Measurements from ENCODE around the gene RAB8B. TPM values are rescaled to one million over a fixed set of nuclear protein-coding genes. Genes with fewer than 3 reads are reported as not detected.

Gene RAB8B
- total RNA-seq, 1 experiment from 2014 or later, result 33.8 TPM

DNA sequence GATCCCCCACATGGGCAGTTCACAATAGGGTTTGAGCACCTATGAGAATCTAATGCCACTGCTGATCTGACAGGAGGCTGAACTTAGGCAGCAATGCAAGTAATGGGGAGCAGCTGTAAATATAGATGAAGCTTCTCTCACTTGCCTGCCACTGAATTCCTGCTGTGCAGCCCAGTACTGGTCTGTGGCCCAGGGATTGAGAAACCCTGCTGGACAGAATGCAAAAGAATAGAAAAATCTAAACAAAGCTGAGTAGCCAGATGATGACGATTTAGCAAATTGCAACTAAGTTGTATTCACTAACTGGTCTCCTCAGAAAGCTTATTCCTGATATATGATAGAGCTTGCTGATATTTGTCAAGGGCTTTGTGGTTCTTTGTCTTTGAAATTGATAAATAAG is 53.7 kb downstream of the RAB8B start:
- no peak overlapping the region for H4K8ac ChIP-seq (replicated peaks; ENCODE audit: insufficient read length, low read depth, low read length)
- Mint-ChIP-seq H3K4me3 (no peak overlapping the region), H3K4me1 (no peaks in the 10 kb centered on the region), H3K36me3 (ENCODE audit: insufficient read depth in 1 of 3, low read depth in 3 of 3) (peaks cover 24 to 39% (median 29%) of the 10 kb centered on the region in 3 experiments), H3K9me3 (peaks cover 18 to 23% of the 10 kb centered on the region in 2 experiments; a peak in 4 of 5 replicates), H3K27ac (no peak overlapping the region), H3K27me3 (ENCODE audit: low read depth) (no peaks in the 10 kb centered on the region)
- H3K14ac ChIP-seq (ENCODE audit: insufficient read depth, low read length), result no peak overlapping the region
- no peak overlapping the region for H3K18ac ChIP-seq (ENCODE audit: insufficient read length, low read depth, low read length)
- H3K56ac ChIP-seq (ENCODE audit: insufficient read length, low read depth, low read length), result no peak overlapping the region
- no CpG with 5 or more reads among the region's 1 CpG for WGBS (ENCODE audit: extremely low coverage, insufficient read length, low lambda C conversion rate)
- H4K91ac ChIP-seq (ENCODE audit: insufficient read length, low read depth, low read length), result no peak overlapping the region
- H3K79me2 ChIP-seq (ENCODE audit: insufficient read depth, low read length), result no peaks in the 10 kb centered on the region
- H2AFZ ChIP-seq (ENCODE audit: low read length), result no peak overlapping the region
- no peak overlapping the region for H3K27ac ChIP-seq (ENCODE audit: insufficient read length, low read depth, low read length)
- H3T11ph ChIP-seq (ENCODE audit: low read length), result no peak overlapping the region
- no peak overlapping the region for H2BK120ac ChIP-seq (ENCODE audit: low read depth, low read length, poor library complexity, severe bottlenecking)
- H2BK15ac ChIP-seq (ENCODE audit: low read depth, low read length), result no peak overlapping the region
- no peak overlapping the region for H2BK12ac ChIP-seq (ENCODE audit: insufficient read length, low read depth, low read length)
- H4K5ac ChIP-seq (ENCODE audit: insufficient read length, low read depth, low read length), result no peak overlapping the region
- TF ChIP-seq, protein P1, sequence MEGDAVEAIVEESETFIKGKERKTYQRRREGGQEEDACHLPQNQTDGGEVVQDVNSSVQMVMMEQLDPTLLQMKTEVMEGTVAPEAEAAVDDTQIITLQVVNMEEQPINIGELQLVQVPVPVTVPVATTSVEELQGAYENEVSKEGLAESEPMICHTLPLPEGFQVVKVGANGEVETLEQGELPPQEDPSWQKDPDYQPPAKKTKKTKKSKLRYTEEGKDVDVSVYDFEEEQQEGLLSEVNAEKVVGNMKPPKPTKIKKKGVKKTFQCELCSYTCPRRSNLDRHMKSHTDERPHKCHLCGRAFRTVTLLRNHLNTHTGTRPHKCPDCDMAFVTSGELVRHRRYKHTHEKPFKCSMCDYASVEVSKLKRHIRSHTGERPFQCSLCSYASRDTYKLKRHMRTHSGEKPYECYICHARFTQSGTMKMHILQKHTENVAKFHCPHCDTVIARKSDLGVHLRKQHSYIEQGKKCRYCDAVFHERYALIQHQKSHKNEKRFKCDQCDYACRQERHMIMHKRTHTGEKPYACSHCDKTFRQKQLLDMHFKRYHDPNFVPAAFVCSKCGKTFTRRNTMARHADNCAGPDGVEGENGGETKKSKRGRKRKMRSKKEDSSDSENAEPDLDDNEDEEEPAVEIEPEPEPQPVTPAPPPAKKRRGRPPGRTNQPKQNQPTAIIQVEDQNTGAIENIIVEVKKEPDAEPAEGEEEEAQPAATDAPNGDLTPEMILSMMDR (conservative IDR thresholded peaks at IDR 0.05), result no peak
- H3K23me2 ChIP-seq (ENCODE audit: insufficient read length, low read depth, low read length, poor library complexity, severe bottlenecking), result no peaks in the 10 kb centered on the region
- no peak overlapping the region for H2BK5ac ChIP-seq (ENCODE audit: insufficient read length, low read length)
- H4K20me1 ChIP-seq (ENCODE audit: control insufficient read depth, insufficient read depth, insufficient read length), result no peaks in the 10 kb centered on the region
- H3K4me2 ChIP-seq (ENCODE audit: insufficient read depth, insufficient read length, low read length), result no peak overlapping the region
- no peaks in the 10 kb centered on the region for H3K4me1 ChIP-seq (ENCODE audit: insufficient read depth, low read length)
- H2BK20ac ChIP-seq (ENCODE audit: low read depth, low read length, poor library complexity, severe bottlenecking), result no peak overlapping the region
- no peak overlapping the region for H3K4ac ChIP-seq (ENCODE audit: low read depth, low read length)
- H3K9ac ChIP-seq (ENCODE audit: extremely low read depth, insufficient read length, low read length), result no peak overlapping the region
- no peaks in the 10 kb centered on the region for H3K9me3 ChIP-seq (ENCODE audit: control insufficient read depth, low read depth, low read length)
- DNase-seq, result no peak
- H3K23ac ChIP-seq (ENCODE audit: insufficient read length, low read depth, low read length), result no peak overlapping the region
- no peaks in the 10 kb centered on the region for H3K79me1 ChIP-seq (ENCODE audit: insufficient read depth, low read depth, low read length, poor library complexity, severe bottlenecking)
- H2AK5ac ChIP-seq (ENCODE audit: insufficient read length, low read length), result no peak overlapping the region
- H3K27me3 ChIP-seq (ENCODE audit: insufficient read depth, low read length), result no peaks in the 10 kb centered on the region; the same call in 1 of the 2 replicates

Measured in H9 (cell line).